ENCODE measurements around the gene HIC1.
A peak's percentile ranks its signal among the peaks of the same experiment; 100 is the strongest.

The HIC1 gene

DNA sequence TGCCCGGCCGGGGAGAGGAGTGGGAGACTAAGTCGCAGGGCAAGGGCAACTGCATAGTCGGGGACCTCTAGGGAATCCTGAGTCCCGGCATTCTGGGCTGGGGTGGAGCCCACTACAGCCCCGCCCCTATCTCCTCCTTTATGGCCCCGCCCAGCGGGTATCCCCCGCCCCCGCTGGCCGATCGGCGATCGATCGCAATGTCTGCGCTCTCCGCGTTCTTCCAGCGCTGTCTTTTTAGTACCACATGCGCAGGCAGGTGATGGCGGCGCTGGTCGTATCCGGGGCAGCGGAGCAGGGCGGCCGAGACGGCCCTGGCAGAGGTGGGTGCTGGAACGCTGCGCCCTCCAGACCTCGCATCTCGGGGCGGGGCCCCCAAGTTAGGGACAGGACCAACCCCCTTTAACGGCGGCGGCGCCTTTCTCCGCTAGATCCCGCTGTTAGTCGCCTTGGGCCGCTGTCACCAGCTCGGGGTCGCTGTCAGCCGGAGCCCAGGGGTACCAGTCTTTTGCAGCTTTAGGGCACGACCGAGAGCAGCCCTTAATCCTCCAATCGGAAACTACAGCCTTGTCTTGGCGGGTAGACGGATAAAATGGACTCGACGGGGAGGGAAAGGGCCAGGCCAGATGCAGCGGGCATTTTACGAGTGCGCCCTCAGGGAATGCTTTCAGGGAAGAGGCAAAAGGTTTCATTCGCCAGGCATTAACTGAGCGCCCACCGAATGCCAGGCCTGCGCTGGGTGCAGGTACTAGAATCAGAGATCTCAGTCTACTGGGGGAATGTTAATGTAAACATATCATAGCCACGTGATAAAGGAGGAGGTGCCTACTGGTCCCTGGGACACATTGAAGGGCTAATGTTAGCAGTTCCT, 24.8 kb upstream of the HIC1 start, which contains the start of gene DPH1:
TSS of gene DPH1 (plus strand) at position 243 of the 868 bp plus-strand sequence. CDS start at position 260, 17 bp downstream.
- Histone ChIP-seq H2AFZ (ENCODE audit: low read depth, low read length) (peak within 1 kb of the TSS; percentile 76), H3K9me3 (ENCODE audit: low read length) (no peaks in the 10 kb centered on the region), H3K27me3 (ENCODE audit: insufficient read depth, low read length) (peaks cover 24% of the 10 kb centered on the region), H3K4me3 (ENCODE audit: low read length) (peak within 1 kb of the TSS; percentile 92), H3K4me1 (ENCODE audit: insufficient read depth, low read length) (peaks cover 13% of the 10 kb centered on the region), H3K36me3 (ENCODE audit: insufficient read depth, low read length) (no peaks in the 10 kb centered on the region)

- Histone ChIP-seq H3K4me3 (ENCODE audit: low read length) (peak overlapping the region; percentile 92), H3K36me3 (ENCODE audit: insufficient read depth, low read length) (no peaks in the 10 kb centered on the region), H3K9me3 (ENCODE audit: low read length) (no peaks in the 10 kb centered on the region), H2AFZ (ENCODE audit: low read depth, low read length) (no peak overlapping the region), H3K4me1 (ENCODE audit: insufficient read depth, low read length) (peaks cover 11% of the 10 kb centered on the region), H3K27me3 (ENCODE audit: insufficient read depth, low read length) (peaks cover 18% of the 10 kb centered on the region)
Observed at GRCh38 chr17:2030779-2031163, 24.1 kb upstream of the HIC1 start.

DNA sequence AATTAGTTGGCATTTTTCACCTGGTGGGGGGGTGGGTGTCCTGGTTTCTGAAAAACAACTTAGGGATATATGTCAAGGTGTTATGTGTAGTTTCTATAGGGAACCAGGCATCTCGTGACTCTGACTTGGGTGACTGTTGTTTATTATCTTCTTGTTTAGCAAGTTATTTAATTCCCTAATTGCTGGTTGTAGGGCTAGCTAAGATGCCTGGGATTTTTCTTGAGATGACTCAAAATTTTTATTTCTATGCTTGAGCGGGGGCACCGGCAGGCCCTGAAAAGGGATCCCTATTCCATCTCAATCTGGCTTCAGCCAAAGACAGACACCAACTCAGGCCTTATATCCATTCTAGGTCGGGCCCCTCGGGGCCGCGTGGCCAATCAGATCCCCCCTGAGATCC, 21.8 kb upstream of the HIC1 start:
- Histone ChIP-seq H3K4me1 (ENCODE audit: insufficient read depth, low read length) (peaks cover 11% of the 10 kb centered on the region), H3K27me3 (ENCODE audit: insufficient read depth, low read length) (peaks cover 5% of the 10 kb centered on the region), H3K9me3 (ENCODE audit: low read length) (no peaks in the 10 kb centered on the region), H3K4me3 (ENCODE audit: low read length) (no peak overlapping the region), H2AFZ (ENCODE audit: low read depth, low read length) (no peak overlapping the region), H3K36me3 (ENCODE audit: insufficient read depth, low read length) (peaks cover 12% of the 10 kb centered on the region)

- no peak overlapping the region for H2AFZ ChIP-seq (ENCODE audit: low read depth, low read length)
- H3K27me3 ChIP-seq (ENCODE audit: insufficient read depth, low read length), result no peaks in the 10 kb centered on the region
- no peaks in the 10 kb centered on the region for H3K9me3 ChIP-seq (ENCODE audit: low read length)
- H3K36me3 ChIP-seq (ENCODE audit: insufficient read depth, low read length), result peaks cover 12% of the 10 kb centered on the region
- H3K4me1 ChIP-seq (ENCODE audit: insufficient read depth, low read length), result peaks cover 11% of the 10 kb centered on the region
- no peak overlapping the region for H3K4me3 ChIP-seq (ENCODE audit: low read length)
Observed at GRCh38 chr17:2034157-2034556, 20.7 kb upstream of the HIC1 start.

- peaks cover 12% of the 10 kb centered on the region for H3K36me3 ChIP-seq (ENCODE audit: insufficient read depth, low read length)
- no peaks in the 10 kb centered on the region for H3K27me3 ChIP-seq (ENCODE audit: insufficient read depth, low read length)
- H3K4me1 ChIP-seq (ENCODE audit: insufficient read depth, low read length), result peaks cover 11% of the 10 kb centered on the region
- H3K9me3 ChIP-seq (ENCODE audit: low read length), result no peaks in the 10 kb centered on the region
- no peak overlapping the region for H3K4me3 ChIP-seq (ENCODE audit: low read length)
- H2AFZ ChIP-seq (ENCODE audit: low read depth, low read length), result no peak overlapping the region
Observed at GRCh38 chr17:2034806-2035540, 19.9 kb upstream of the HIC1 start.

DNA sequence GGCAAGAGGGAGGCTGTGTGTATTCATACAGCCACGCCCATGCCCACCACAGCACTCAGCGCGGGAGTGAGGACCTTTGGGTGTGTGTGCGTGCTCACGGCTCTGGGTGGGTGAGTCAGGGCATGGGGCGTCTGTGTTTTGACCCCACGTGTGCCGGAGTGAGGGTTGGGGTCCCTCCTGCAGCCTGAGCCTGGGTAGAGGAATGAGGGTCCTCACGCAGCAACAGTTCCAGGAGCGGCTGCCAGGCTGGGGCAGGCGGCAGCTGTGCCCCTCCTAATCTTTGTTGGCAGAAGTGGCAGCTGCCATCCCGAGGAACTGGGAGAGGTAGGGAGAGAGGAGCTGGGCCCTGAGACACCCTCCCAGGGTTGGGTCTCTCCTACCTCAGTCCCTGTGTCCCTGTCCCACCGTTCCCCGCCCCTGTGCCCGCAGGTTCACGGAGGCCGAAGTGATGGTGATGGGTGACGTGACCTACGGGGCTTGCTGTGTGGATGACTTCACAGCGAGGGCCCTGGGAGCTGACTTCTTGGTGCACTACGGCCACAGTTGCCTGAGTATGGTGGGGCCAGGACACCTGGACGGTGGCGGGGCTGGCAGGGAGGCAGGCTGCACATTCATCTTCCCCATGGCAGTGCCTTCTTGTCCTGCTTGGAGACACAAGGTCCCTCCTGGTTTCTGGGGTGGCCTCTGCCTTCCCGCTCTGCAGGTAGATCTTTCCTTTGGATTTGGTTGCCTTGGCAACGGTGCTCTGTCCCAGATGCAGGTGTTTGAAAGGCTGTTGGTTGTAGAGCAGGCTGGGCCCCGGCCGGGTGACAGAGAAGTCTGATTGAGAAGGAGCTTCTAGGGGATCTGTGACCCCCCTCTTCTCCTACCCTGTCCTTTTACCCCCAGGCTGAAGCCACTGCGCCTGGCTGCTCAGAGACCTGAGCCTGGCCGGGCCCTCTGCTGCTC, 19.1 kb upstream of the HIC1 start:
- Histone ChIP-seq H3K4me1 (ENCODE audit: insufficient read depth, low read length) (peaks cover 12% of the 10 kb centered on the region), H3K4me3 (ENCODE audit: low read length) (no peak overlapping the region), H2AFZ (ENCODE audit: low read depth, low read length) (no peak overlapping the region), H3K9me3 (ENCODE audit: low read length) (no peaks in the 10 kb centered on the region), H3K27me3 (ENCODE audit: insufficient read depth, low read length) (no peaks in the 10 kb centered on the region), H3K36me3 (ENCODE audit: insufficient read depth, low read length) (peaks cover 12% of the 10 kb centered on the region)

GRCh38 chr17:2037155-2037554, 17.7 kb upstream of the HIC1 start:
- no peak overlapping the region for H3K4me3 ChIP-seq (ENCODE audit: low read length)
- H3K36me3 ChIP-seq (ENCODE audit: insufficient read depth, low read length), result peaks cover 12% of the 10 kb centered on the region
- no peak overlapping the region for H2AFZ ChIP-seq (ENCODE audit: low read depth, low read length)
- no peaks in the 10 kb centered on the region for H3K9me3 ChIP-seq (ENCODE audit: low read length)
- peaks cover 16% of the 10 kb centered on the region for H3K4me1 ChIP-seq (ENCODE audit: insufficient read depth, low read length)
- no peaks in the 10 kb centered on the region for H3K27me3 ChIP-seq (ENCODE audit: insufficient read depth, low read length)

DNA sequence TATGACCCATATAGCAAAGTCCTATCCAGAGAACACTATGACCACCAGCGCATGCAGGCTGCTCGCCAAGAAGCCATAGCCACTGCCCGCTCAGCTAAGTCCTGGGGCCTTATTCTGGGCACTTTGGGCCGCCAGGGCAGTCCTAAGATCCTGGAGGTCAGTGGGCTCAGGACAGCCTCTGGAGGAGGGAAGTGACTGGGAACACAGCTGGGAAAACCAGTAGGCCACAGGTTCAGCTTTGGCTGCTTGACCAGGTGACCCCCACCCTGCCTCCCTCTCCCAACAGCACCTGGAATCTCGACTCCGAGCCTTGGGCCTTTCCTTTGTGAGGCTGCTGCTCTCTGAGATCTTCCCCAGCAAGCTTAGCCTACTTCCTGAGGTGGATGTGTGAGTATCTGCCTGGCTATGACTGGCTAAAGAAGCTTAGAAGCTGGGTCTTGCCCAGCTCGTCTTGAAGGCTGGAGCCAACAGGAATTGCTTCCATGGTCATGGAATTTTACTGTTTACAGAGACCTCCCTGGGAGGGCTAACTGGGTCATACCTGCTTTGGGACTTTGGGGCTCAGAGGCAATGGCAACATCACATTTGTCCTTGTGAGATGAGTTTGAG, 14.6 kb upstream of the HIC1 start:
- Histone ChIP-seq H3K4me1 (ENCODE audit: insufficient read depth, low read length) (peaks cover 21% of the 10 kb centered on the region), H3K27me3 (ENCODE audit: insufficient read depth, low read length) (no peaks in the 10 kb centered on the region), H3K36me3 (ENCODE audit: insufficient read depth, low read length) (peaks cover 27% of the 10 kb centered on the region), H3K4me3 (ENCODE audit: low read length) (no peak overlapping the region), H2AFZ (ENCODE audit: low read depth, low read length) (no peak overlapping the region), H3K9me3 (ENCODE audit: low read length) (no peaks in the 10 kb centered on the region)

- Histone ChIP-seq H3K36me3 (ENCODE audit: insufficient read depth, low read length) (peaks cover 27% of the 10 kb centered on the region), H3K9me3 (ENCODE audit: low read length) (no peaks in the 10 kb centered on the region), H3K27me3 (ENCODE audit: insufficient read depth, low read length) (no peaks in the 10 kb centered on the region), H2AFZ (ENCODE audit: low read depth, low read length) (peak overlapping the region; percentile 70), H3K4me3 (ENCODE audit: low read length) (peak overlapping the region; percentile 95), H3K4me1 (ENCODE audit: insufficient read depth, low read length) (peaks cover 21% of the 10 kb centered on the region)
Observed at GRCh38 chr17:2040942-2041560, 13.9 kb upstream of the HIC1 start.

- H3K4me1 ChIP-seq (ENCODE audit: insufficient read depth, low read length), result peaks cover 21% of the 10 kb centered on the region
- peaks cover 24% of the 10 kb centered on the region for H3K36me3 ChIP-seq (ENCODE audit: insufficient read depth, low read length)
- H3K27me3 ChIP-seq (ENCODE audit: insufficient read depth, low read length), result no peaks in the 10 kb centered on the region
- H3K4me3 ChIP-seq (ENCODE audit: low read length), result peak within 1 kb of the TSS; percentile 95
- H2AFZ ChIP-seq (ENCODE audit: low read depth, low read length), result peak within 1 kb of the TSS; percentile 70
- no peaks in the 10 kb centered on the region for H3K9me3 ChIP-seq (ENCODE audit: low read length)
Observed at GRCh38 chr17:2041561-2042389, 13.1 kb upstream of the HIC1 start, which contains the start of gene OVCA2. OVCA2 (plus strand) TSS chr17:2042022; CDS start chr17:2042048, 26 bp downstream.

GRCh38 chr17:2042390-2042847, 12.5 kb upstream of the HIC1 start:
- Histone ChIP-seq H2AFZ (ENCODE audit: low read depth, low read length) (peak overlapping the region; percentile 9), H3K36me3 (ENCODE audit: insufficient read depth, low read length) (peaks cover 21% of the 10 kb centered on the region), H3K9me3 (ENCODE audit: low read length) (no peaks in the 10 kb centered on the region), H3K4me3 (ENCODE audit: low read length) (peak overlapping the region; percentile 95), H3K27me3 (ENCODE audit: insufficient read depth, low read length) (no peaks in the 10 kb centered on the region), H3K4me1 (ENCODE audit: insufficient read depth, low read length) (peaks cover 21% of the 10 kb centered on the region)
